Left ventricle myocardium superior (tissue), 1 donor: ENCODE measurements around the gene OSBP2. TPM values are rescaled to one million over a fixed set of nuclear protein-coding genes. Genes with fewer than 3 reads are reported as not detected.
A peak's percentile ranks its signal among the peaks of the same experiment; 100 is the strongest.
"Not testable (repeated sequence)": the region's sequence is repeated elsewhere in the genome, so short reads cannot be mapped to it uniquely, and the experiment has no call there.

ENCODE experiments used
- ATAC-seq: fragments of 200-7000 bp; cut with Tn5 transposase; one replicate; pipeline ENCODE4 v1.9.1; 2020; ENCODE audit warnings: mild to moderate bottlenecking, moderate library complexity
- DNase-seq: peaks from one replicate; pipeline ENCODE4 v3.0.0-alpha.2; 2020
- intact Hi-C: fragments of 100-400 bp; cut with micrococcal nuclease; formaldehyde crosslinking; loops from one replicate; pipeline ENCODE4 v1.11.0; 2022
- total RNA-seq: library from RNA; stranded (reverse); fragmentation: NEBNext Ultra II Directional; extraction: Animal tissue kit (Norgen Biotek cat#: 25700); gene quantifications from one replicate; pipeline ENCODE4 v1.2.1, GENCODE V29; 2021
- donor health status: DM: no; HTN: yes; CAD: no; lungs with severe emphysema.

OSBP2 gene
- total RNA-seq, 1 donor from 2014 or later, result 16.0 TPM

DNA sequence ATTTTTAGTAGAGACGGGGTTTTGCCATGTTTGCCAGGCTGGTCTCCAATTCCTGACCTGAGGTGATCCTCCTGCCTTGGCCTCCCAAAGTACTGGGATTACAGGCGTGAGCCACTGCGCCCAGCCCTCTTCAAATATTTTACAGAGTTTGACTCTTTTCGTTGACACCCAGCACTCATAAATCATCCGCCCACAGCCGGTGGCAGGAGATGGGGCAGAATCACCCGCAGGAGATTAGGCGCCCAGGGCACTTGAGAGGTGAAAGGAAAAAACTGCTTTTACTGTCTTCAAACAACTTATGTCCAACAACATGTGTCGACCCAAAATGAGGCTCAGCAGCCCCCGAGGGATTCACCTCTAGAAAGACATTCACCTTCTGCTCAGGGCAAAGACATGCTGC is 56.9 kb downstream of the OSBP2 start:
- ATAC-seq (no peak), DNase-seq (no peak)
- intact Hi-C loops, result no loop called here

DNA sequence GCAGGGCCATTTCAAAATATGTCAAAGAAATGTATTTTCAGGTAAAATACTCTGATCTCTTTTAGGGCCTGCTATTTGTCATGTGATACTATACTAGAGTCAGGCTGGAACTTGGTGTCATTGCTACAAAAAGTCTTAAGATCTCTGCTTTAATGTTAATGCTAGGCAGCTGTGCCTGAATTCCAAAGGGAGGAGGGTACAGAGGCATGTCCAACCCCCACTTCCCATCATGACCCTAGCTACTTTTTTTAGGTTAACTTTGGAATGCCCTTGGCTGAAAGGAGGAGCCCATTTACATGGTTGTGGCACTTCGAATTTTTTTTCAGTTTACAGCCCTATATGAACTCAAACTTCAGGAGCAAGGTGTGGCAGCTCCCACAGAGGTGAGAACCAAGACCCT is 58.1 kb downstream of the OSBP2 start:
- no peak for DNase-seq
- intact Hi-C loops, result no loop called here
- ATAC-seq, result no peak

DNA sequence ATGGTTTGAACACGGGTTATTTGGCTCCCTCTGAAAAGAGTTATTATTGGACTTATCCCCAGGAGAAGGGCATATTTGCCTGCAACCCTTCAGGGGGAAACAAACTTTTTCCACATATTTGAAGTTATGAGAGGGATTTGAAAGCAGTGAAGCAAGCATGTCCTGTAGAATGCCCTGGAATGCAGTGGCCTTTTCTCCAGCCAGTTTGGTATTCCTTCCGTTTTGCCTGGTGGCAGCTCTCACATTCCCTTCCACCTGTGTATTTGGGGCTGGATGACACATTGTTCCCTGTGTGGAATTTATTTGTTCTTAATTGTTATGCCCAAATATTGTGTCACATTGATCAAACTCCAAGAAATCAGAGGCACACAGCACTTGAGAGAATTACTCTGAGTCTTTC is 59.0 kb downstream of the OSBP2 start:
- ATAC-seq, result no peak
- DNase-seq, result no peak
- intact Hi-C loops, result no loop called here

DNA sequence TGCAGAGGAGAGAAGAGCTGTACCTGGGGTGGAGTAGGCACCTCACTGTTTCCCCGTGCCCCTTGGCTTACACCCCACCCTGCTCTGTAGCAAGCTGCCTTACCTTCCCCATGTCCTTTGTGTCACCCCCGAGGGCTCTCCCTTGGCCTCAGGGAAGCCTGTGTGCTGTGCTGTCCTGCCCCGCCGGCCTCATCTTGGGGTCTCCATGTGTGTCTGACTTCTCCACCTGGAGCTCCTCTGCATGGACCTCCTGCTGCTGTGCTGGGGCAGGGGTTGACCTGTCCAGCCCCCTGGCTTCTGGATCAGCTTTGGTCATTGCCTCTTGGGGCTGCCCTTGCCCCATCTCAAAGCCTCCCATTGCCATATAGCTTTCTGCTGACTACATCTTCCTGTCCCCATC is 59.8 kb downstream of the OSBP2 start:
- intact Hi-C loops, result no loop called here

DNA sequence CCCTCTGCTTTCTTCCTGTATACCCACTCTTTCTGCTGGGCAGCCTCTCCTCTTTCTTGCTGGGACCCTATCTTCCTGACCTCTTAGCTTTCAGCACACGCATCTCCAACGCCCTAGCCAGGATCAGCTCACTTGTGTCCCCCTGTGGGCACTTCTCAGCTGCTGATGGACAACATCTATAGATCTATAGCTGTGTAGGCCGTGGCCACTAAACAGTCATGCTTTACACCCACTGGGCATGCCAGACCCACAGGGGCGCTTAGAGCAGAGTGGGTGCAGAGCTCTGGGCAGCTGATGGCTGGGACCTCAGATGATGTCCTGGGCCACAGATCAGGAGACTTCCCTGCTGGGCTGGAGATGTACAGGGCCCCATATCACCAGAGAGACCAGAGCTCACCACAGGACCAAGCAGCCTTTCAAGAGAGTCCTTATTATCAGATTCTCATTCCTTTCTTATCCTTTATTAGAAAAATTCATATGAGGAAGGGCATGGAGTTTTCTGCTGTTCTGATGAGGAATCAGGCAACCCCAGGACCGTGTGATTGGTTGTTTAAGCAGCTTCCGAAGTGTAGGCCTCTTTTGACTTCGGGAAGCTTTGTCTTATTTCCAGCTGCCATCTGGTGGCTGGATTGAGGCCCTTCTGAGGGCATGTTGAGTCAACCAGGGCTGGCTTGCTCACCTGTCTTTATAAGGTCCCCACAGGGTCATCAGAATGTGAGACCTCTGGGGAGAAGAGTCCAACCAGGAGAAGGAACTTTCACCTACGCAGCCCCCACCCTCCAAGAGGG is 60.5 kb downstream of the OSBP2 start:
- ATAC-seq (peak; percentile 84), DNase-seq (peak; percentile 48)
- intact Hi-C loops, result loop anchor here (5.0 kb wide), 1 partner anchor 118 kb away; the partner anchor contains the start of gene SLC35E4

More for the DNA sequence above, 59.8 kb downstream of the OSBP2 start:
- no peak for DNase-seq
- no peak for ATAC-seq

DNA sequence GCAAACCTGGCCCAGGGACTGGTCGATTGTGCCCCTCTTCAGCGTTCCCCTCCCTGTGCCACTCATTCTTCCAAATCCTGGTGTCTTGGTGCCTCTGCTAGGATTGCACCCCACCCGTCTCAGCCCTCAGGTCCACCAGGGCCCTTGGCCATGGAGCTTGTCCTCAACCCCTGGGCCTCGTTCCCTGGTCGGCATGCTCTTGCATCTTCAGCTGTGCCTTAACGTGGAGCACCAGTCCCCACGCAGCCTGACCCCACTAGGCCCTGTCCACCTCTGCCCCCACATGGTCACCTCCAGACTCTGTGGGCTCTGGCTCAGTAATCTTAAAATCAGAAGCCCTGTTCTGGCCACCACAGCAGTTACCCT is 61.1 kb downstream of the OSBP2 start:
- intact Hi-C loops, result loop anchor here (5.0 kb wide), 1 partner anchor 118 kb away; the partner anchor contains the start of gene SLC35E4
- DNase-seq (no peak), ATAC-seq (peak; percentile 18)

DNA sequence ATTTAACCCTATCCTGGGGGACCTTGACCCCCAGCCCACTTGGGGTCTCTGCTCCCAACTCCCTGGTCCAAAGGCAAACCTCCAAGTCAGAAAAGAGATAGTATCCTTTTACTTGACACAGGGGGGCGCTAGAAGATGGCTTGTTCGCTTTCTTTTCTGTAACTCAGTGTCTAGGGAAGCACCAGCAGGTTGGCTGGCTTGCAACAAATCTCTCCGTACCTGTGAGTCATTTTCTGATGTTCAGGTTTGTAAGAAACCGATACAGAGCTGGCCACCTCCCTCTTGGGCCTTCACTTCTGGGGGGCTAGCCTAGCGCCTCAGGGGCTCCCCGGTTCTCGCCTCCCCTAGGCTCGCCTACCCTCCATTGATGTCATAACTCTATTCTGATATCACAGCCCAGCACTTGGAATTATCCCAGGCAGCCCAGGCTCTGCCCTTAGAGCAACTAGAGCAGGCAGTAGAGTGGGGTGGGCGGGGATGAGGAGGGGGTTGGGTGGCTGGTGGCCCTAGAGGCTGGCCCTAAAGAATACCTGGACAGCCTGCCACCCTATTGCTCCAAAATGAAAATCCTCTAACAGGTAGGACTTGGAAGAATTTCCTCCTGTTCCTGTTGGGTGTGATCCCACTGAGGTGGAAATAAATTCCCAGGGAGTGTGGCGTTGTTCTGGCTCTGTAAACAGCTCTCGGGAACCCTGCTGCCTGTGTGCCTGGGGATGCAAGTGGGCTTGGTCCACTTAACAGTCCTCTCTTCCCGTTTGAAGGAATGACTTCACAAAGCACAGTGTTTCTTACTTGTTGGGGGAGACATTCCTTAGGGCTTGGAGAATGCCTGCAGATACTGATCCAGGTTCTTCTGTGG is 69.4 kb downstream of the OSBP2 start:
- ATAC-seq, result peak; percentile 73
- no peak for DNase-seq
- intact Hi-C loops, result loop anchor here (5.0 to 10.0 kb wide), 2 partner anchors 158 to 381 kb away; partner anchors contain the start of gene PLA2G3

DNA sequence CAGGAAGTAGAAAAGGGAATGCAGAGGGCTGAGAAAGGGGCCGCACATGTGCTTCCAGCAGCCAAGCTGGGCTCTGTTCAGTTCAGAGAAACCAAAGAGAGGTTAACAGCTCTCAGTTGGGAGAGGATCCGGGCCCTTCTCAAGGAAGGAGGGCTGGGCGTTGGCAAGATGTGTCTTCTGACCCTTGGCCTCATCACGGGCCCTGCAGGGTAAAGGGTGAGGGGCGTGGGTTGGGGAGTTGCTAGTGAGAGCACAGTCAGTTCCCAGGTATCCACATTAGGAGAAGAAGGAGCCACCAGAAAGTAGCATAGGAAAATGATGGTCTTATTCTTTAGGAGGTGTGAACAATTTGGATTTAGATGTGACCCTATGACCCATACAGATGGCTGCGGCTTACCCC is 73.0 kb downstream of the OSBP2 start:
- DNase-seq, result no peak
- intact Hi-C loops, result loop anchor here (10.0 kb wide), 1 partner anchor 377 kb away; the partner anchor contains the start of gene PLA2G3
- no peak for ATAC-seq

DNA sequence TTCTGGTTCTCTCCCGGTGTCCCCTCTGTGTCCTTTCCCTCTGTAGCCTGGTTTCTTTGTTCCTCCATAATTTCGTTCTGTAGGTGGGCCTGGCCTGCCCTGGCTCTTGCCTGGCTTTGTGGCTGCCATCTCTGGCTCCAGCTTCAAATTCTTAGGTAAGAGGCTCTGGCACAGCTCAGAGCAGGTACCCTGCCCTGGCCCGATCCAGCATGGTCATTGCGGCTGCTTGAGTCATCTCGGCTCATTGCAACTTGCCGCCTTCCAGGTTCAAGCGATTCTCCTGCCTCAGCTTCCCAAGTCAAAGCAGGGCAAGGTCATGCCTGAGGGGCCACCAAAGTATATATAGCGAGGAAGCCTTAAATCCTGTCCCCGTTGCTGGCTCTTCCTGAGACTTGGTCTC is 76.0 kb downstream of the OSBP2 start:
- intact Hi-C loops, result no loop called here
- DNase-seq (no peak), ATAC-seq (no peak)

DNA sequence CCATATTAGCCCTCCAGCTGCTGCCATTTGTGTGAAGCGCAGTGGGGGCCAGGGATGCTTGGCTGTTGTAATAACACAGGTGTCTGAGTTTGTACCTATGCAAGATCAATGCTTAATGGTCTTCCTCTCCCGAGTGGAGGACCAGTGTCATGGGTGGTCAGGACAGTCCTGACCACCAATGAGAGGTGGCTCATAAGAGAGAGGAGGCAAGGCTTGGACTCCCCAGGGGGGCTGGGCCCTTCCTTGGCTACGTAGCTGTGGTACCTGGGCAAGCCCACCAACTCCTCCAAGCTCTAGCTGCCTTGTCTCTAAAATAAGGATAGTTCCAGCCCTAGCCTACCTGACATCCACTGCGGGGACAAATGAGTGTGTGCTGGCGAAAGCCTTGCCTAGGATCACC is 79.2 kb downstream of the OSBP2 start:
- intact Hi-C loops, result no loop called here
- no peak for ATAC-seq

DNA sequence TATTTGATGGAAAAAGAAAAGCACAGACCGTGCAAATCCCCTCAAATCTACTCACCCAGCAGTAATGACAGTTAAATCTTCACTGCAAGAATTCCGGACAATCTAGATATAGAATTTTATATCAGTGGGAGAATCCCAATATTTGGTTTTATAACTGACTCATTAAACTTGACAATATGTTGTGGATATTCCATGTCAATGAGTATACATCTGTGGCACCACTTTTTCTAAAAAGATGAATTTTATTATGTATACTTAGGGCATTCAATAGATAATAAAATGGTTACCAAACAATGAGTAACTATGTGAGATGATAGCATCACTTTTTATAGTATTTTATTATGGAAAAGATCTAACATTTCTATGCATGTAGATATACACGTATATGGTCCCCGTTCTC is 79.9 kb downstream of the OSBP2 start:
- DNase-seq (no peak), ATAC-seq (no peak)
- intact Hi-C loops, result no loop called here

More for the DNA sequence above, 79.2 kb downstream of the OSBP2 start:
- no peak for DNase-seq

DNA sequence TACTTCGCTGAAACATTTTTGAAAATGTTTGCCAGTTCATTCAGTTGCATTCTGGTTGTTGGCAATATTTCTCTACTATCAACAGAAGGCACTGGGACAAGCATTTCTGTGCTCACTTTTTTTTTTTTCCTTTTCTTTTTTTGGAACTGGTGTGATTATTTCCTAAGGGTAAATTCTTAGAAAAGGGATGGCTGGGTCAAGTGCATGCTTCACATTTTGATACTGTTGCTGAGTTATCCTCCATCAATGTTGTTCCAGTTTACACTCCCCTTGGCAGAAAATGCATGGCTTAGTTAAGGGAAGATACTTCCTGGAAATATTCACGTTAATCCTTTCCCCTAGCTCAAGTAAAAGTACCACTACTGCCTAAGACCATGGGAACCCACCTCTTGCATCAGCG is 81.8 kb downstream of the OSBP2 start:
- no peak for DNase-seq
- intact Hi-C loops, result no loop called here
- no peak for ATAC-seq

DNA sequence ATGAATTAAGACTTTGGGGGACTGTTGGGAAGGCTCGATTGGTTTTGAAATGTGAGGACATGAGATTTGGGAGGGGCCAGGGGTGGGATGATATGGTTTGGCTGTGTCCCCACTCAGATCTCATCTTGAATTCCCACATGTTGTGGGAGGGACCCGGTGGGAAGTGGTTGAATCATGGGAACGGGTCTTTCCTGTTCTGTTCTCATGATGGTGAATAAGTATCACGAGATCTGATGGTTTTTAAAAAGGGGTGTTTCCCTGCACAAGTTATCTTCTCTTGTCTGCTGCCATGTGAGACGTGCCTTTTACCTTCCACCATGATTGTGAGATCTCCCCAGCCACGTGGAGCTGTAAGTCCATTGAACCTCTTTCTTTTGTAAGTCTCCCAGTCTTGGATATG is 82.5 kb downstream of the OSBP2 start:
- intact Hi-C loops, DNase-seq, ATAC-seq: not testable (repeated sequence)

DNA sequence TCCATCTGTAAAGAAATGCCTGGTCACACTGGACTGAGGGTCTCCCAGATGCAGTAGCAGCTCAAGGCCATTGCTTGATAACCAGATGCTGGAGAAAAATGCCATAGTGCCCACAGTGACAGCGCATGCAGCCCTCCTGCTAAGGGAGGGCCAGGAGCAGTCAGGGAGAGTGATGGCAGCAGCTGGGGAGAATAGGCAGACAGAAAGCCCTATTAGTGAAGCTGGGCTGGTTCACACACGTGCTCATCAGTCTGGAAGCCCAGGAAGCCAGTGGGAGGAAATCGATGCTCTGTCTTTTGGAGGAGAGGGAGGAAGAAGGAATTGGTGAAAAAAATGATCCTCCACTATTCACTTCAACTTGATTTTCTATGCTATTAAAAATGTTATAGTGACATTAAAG is 82.9 kb downstream of the OSBP2 start:
- ATAC-seq, result no peak
- DNase-seq, result no peak
- intact Hi-C loops, result no loop called here

DNA sequence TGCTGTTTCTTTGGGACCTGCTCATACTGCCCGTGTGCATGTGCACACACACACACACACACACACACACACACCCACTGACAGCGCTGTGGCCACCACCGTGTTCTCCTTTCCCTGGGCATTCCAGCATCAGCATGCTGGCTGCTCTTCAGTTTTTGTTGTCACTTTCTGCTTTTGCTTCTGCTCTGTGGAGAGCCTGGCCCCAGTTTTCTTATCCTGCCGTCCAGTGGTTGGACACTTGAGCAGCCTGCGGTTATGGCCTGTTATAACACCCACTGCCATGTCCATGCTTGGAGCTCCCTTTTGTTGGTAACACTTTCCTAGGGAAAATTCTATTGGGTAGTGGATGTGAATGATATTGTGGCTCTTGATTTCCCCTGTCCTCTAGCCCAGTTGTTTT is 83.6 kb downstream of the OSBP2 start:
- intact Hi-C loops, result no loop called here
- DNase-seq (no peak), ATAC-seq (peak; percentile 25)

DNA sequence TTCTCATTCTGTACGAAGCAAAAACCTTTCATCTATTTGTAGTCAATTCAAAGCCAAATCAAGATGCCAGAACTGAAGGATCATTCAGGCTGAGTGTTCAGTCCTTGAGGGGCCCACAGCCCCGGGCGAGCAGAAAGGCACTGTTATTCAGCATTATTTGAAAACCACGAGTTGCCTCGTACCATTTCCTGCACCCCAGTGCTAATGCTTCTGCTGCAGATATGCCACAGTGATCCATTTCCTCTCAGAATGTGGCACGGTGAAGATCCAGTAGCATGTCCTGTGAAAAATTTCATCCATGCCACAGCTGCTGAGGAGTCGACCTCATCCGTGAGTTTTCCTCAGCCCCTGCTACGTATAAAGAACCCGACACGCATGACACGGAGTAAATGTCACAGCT is 85.4 kb downstream of the OSBP2 start:
- no peak for ATAC-seq
- intact Hi-C loops, result no loop called here
- DNase-seq, result no peak

DNA sequence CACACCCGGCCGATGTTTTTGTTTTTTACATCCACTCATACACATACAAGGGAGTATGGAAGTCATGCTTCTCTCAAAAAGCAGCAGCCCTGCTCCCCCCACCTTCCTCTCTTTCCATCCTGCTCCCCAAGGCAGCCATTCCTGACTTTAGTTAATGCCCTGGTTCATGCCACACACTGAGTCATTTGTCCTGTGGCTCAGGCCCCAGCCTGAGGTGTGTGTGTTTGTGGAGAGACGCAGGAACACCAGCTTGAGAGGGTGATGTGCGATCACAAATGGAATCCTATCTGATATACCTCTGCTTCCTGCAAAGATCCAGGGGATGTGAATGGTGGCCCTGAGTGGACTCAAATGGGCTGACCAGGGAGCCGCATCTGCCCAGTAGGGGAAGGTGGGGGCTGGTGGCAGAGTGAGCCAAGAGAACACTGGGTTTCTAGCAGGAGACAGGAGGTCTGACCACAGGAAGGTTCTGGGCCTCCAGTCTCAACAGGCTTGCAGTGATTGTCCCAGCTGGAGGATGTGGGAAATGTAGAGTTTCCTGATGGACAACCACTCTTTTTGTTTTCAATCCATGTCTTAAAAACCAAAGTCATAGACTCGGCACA is 86.7 kb downstream of the OSBP2 start:
- no peak for ATAC-seq
- intact Hi-C loops, result no loop called here
- DNase-seq, result no peak

DNA sequence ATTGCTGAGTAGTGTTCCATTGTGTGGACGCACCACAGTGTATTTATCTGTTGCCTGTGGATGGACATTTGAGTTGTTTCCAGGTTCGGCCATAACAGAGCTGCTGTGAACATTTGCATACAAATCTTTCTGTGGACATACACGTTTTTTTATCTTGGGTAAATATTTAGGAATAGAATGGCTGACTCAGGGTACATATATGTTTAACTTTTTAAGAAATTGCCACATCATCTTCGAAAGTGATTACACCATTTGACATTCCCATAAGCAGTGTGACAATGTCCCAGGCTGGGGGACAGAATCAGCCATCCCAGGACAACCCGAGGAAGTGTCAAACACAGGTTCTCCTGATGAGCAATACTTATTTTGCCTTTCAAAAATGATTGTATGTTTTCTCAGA is 87.9 kb downstream of the OSBP2 start:
- no peak for DNase-seq
- ATAC-seq, result no peak
- intact Hi-C loops, result no loop called here

DNA sequence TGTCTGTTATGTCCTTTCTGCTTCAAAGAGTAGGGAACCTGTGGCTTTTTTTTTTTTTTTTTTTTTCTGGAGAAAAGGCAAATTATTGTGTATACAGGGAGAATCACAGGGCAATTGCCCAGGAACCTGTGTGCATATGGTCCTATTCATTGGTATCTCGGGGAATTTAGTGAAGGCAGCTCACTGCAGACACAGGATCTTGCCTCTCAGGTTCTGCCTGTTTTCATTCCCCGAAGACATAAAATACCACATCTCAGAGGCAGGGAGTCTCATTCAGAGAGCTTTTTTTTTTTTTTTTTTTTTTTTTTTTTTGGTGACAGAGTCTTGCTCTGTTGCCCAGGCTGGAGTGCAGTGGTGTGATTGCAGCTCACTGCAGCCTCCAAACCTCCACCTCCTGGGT is 88.3 kb downstream of the OSBP2 start:
- intact Hi-C loops, result no loop called here
- no peak for ATAC-seq
- DNase-seq, result no peak

DNA sequence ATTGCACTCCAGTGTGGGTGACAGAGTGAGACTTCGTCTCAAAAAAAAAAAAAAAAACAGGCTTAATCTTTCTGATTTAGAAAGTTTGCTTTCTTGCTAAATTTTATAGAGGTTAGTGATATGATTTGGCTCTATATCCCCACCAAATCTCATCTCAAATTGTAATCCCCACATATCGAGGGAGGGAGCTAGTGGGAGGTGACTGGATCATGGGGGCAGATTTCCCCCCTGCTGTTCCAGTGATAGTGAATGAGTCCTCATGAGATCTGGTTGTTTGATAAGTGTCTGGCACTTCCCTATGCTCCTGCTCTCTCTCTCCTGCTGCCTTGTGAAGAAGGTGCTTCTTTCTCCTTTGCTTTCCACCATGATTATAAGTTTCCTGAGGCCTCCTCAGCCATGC is 90.9 kb downstream of the OSBP2 start:
- no peak for DNase-seq
- ATAC-seq, result no peak
- intact Hi-C loops, result no loop called here
